Midbrain (tissue), 1 donor: ENCODE measurements around the gene MINDY4B.

ENCODE experiments used
- DNase-seq: peaks from one replicate; lab custom pipeline; 2025; lab: John Stamatoyannopoulos, UW

MINDY4B gene

GRCh38 chr3:150844484-150844883 is 60.8 kb downstream of the MINDY4B start:
- no peak for DNase-seq

GRCh38 chr3:150843241-150843640 is 62.0 kb downstream of the MINDY4B start:
- DNase-seq, result no peak

- DNase-seq, result no peak
Measured at GRCh38 chr3:150840802-150841515, 64.3 kb downstream of the MINDY4B start.

- no peak for DNase-seq
Measured at GRCh38 chr3:150830745-150831144, 74.5 kb downstream of the MINDY4B start.

- no peak for DNase-seq
Measured at GRCh38 chr3:150830094-150830681, 75.1 kb downstream of the MINDY4B start.

GRCh38 chr3:150829408-150829807 is 75.8 kb downstream of the MINDY4B start:
- DNase-seq, result no peak

- DNase-seq, result no peak
Measured at GRCh38 chr3:150828997-150829396, 76.2 kb downstream of the MINDY4B start.

GRCh38 chr3:150828261-150828660 is 77.0 kb downstream of the MINDY4B start:
- DNase-seq, result no peak

GRCh38 chr3:150826466-150827282 is 78.6 kb downstream of the MINDY4B start:
- no peak for DNase-seq

GRCh38 chr3:150825916-150826377 is 79.3 kb downstream of the MINDY4B start:
- DNase-seq, result no peak

- no peak for DNase-seq
Measured at GRCh38 chr3:150825192-150825915, 79.9 kb downstream of the MINDY4B start.

GRCh38 chr3:150823277-150823676 is 82.0 kb downstream of the MINDY4B start:
- DNase-seq, result no peak

GRCh38 chr3:150822636-150823035 is 82.6 kb downstream of the MINDY4B start:
- DNase-seq, result no peak
